Right atrium auricular region (tissue), 2 donors: ENCODE results near the gene WBP1L. TPM values are rescaled to one million over a fixed set of nuclear protein-coding genes. Genes with fewer than 3 reads are reported as not detected.
A peak's percentile ranks its signal among the peaks of the same experiment; 100 is the strongest.

Experiments used
- DNase-seq: peaks from one replicate; pipeline ENCODE4 v3.0.0-alpha.2; 2019; ENCODE audit warnings: low spot score
- H3K27ac ChIP-seq, 2 donors: fragments of 200-600 bp; sonication (generic); 1 replicate in 1 of 2; 2 replicates in 1 of 2; pipeline ENCODE4 v1.5.1; 2016 to 2019
- H3K27me3 ChIP-seq, 2 donors: fragments of 200-600 bp; sonication (generic); one replicate each; pipeline versions ENCODE4 v1.5.1 to v1.6.0; 2017 to 2019
- H3K36me3 ChIP-seq: fragments of 200-600 bp; sonication (generic); one replicate; pipeline ENCODE4 v1.5.1; 2016
- H3K4me1 ChIP-seq, 2 donors: fragments of 200-600 bp; sonication (generic); one replicate each; pipeline versions ENCODE4 v1.5.1 to v1.6.0; 2017 to 2019
- H3K4me3 ChIP-seq, 2 donors: fragments of 200-600 bp; sonication (generic); 1 replicate in 1 of 2; 2 replicates in 1 of 2; pipeline ENCODE4 v1.5.1; 2017 to 2019; ENCODE audit warnings: mild to moderate bottlenecking in 1 of 2, moderate library complexity in 1 of 2
- H3K9me3 ChIP-seq, 2 donors: fragments of 200-600 bp; sonication (generic); one replicate each; pipeline ENCODE4 v1.5.1; 2019
- total RNA-seq, 2 donors: library from RNA; depleted of rRNA; stranded (reverse); fragments of >200 nt; gene quantifications; one replicate each; pipeline ENCODE4 v1.1.0, GENCODE V29; 2016
- TF ChIP-seq, protein P1 (sequence below), 2 donors: fragments of 200-600 bp; sonication (generic); IDR thresholded peaks; one replicate each; pipeline ENCODE4 v1.5.1; 2019; ENCODE audit warnings: antibody characterized with exemption in 2 of 2

The WBP1L gene
- total RNA-seq, 2 donors from 2014 or later: 46.1 to 94.4 TPM

DNA sequence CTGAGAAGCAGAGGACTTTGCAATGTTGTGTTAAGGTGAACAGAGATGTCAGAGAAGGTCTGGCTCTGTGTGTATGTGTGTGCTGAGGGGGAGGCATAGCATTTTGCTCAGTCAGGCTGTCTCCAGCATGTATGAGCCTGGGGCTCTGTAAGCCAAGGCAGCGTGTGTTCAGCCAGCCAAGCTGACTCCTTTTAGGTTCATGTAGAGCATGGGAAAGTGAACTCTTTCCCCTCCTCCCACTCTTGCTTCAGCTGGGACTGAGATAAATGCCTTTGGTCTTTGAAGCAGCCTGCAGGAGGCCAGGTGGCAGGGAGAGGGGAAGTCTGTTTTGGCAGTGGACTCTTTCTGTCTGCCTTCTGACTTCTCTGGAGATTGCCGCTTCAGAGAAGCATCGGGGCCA is 25.5 kb upstream of the WBP1L start:
- H3K36me3 ChIP-seq: no peaks in the 10 kb centered on the region
- H3K4me3 ChIP-seq: no peak overlapping the region
- no peak for DNase-seq
- no peaks in the 10 kb centered on the region for H3K9me3 ChIP-seq
- TF ChIP-seq, protein P1, sequence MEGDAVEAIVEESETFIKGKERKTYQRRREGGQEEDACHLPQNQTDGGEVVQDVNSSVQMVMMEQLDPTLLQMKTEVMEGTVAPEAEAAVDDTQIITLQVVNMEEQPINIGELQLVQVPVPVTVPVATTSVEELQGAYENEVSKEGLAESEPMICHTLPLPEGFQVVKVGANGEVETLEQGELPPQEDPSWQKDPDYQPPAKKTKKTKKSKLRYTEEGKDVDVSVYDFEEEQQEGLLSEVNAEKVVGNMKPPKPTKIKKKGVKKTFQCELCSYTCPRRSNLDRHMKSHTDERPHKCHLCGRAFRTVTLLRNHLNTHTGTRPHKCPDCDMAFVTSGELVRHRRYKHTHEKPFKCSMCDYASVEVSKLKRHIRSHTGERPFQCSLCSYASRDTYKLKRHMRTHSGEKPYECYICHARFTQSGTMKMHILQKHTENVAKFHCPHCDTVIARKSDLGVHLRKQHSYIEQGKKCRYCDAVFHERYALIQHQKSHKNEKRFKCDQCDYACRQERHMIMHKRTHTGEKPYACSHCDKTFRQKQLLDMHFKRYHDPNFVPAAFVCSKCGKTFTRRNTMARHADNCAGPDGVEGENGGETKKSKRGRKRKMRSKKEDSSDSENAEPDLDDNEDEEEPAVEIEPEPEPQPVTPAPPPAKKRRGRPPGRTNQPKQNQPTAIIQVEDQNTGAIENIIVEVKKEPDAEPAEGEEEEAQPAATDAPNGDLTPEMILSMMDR (IDR thresholded peaks at IDR 0.05): no peak
- H3K27me3 ChIP-seq: no peaks in the 10 kb centered on the region
- H3K4me1 ChIP-seq: peaks cover 0 to 22% of the 10 kb centered on the region in 2 donors
- peak overlapping the region; percentile 16 to 40 for H3K27ac ChIP-seq

DNA sequence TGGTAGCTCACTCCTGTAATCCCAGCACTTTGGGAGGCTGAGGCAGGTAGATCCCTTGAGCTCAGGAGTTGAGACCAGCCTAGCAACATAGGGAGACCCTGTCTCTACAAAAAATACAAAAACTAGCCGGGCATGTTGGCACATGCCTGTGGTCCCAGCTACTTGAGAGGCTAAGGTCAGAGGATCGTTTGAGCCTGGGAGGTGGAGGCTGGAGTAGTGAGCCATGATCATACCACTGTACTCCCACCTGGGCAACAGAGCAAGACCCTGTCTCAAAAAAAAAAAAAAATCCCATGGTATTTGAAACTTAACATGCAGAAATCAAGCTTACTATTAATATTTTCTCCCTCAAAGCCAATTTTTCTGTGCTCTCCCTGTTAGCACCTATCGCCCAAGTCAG is 23.4 kb upstream of the WBP1L start:
- H3K27ac ChIP-seq: no peak overlapping the region
- DNase-seq: no peak
- no peaks in the 10 kb centered on the region for H3K9me3 ChIP-seq
- no peak overlapping the region for H3K4me3 ChIP-seq
- TF ChIP-seq, protein P1 (IDR thresholded peaks at IDR 0.05): no peak
- peaks cover 0 to 12% of the 10 kb centered on the region in 2 donors for H3K4me1 ChIP-seq
- H3K27me3 ChIP-seq: no peaks in the 10 kb centered on the region
- no peaks in the 10 kb centered on the region for H3K36me3 ChIP-seq

- Histone ChIP-seq H3K27me3 (no peaks in the 10 kb centered on the region), H3K4me1 (peaks cover 0 to 11% of the 10 kb centered on the region in 2 donors), H3K27ac (no peak overlapping the region), H3K9me3 (no peaks in the 10 kb centered on the region), H3K36me3 (no peaks in the 10 kb centered on the region), H3K4me3 (no peak overlapping the region)
- TF ChIP-seq, protein P1 (IDR thresholded peaks at IDR 0.05): no peak
- no peak for DNase-seq
These were observed 22.9 kb upstream of the WBP1L start for GRCh38 chr10:102720775-102721301.

- DNase-seq: no peak
- Histone ChIP-seq H3K27ac (no peak overlapping the region), H3K4me1 (peaks cover 0 to 11% of the 10 kb centered on the region in 2 donors)
These were observed 21.8 kb upstream of the WBP1L start for GRCh38 chr10:102721954-102722353.

GRCh38 chr10:102723989-102724388 is 19.8 kb upstream of the WBP1L start:
- Histone ChIP-seq H3K36me3 (no peaks in the 10 kb centered on the region), H3K4me3 (no peak overlapping the region), H3K27ac (no peak overlapping the region), H3K4me1 (peaks cover 0 to under 1% of the 10 kb centered on the region in 2 donors), H3K9me3 (no peaks in the 10 kb centered on the region), H3K27me3 (no peaks in the 10 kb centered on the region)
- DNase-seq: no peak
- TF ChIP-seq, protein P1 (IDR thresholded peaks at IDR 0.05): no peak

More at GRCh38 chr10:102721954-102722353, 21.8 kb upstream of the WBP1L start:
- H3K27me3 ChIP-seq: no peaks in the 10 kb centered on the region
- TF ChIP-seq, protein P1 (IDR thresholded peaks at IDR 0.05): no peak
- H3K4me3 ChIP-seq: no peak overlapping the region
- H3K9me3 ChIP-seq: no peaks in the 10 kb centered on the region
- no peaks in the 10 kb centered on the region for H3K36me3 ChIP-seq

- peaks cover 0 to 8% of the 10 kb centered on the region in 2 donors for H3K4me1 ChIP-seq
- no peaks in the 10 kb centered on the region for H3K9me3 ChIP-seq
- no peak overlapping the region for H3K27ac ChIP-seq
- DNase-seq: no peak
- no peaks in the 10 kb centered on the region for H3K36me3 ChIP-seq
- TF ChIP-seq, protein P1 (IDR thresholded peaks at IDR 0.05): no peak
- no peak overlapping the region for H3K4me3 ChIP-seq
- H3K27me3 ChIP-seq: no peaks in the 10 kb centered on the region
These were observed 17.5 kb upstream of the WBP1L start for GRCh38 chr10:102726274-102726673.
